SH-SY5Y (cell line): ENCODE measurements around the gene EGFR.

ENCODE experiments used
- GATA2 ChIP-seq: IDR thresholded peaks from 2 replicates; pipeline ENCODE4 v1.6.1; 2011; ENCODE audit warnings: mild to moderate bottlenecking, low read depth, low read length
- GATA3 ChIP-seq: IDR thresholded peaks from 2 replicates; pipeline ENCODE4 v1.6.1; 2011; ENCODE audit warnings: low read depth, mild to moderate bottlenecking, low read length, moderate library complexity

EGFR gene

DNA sequence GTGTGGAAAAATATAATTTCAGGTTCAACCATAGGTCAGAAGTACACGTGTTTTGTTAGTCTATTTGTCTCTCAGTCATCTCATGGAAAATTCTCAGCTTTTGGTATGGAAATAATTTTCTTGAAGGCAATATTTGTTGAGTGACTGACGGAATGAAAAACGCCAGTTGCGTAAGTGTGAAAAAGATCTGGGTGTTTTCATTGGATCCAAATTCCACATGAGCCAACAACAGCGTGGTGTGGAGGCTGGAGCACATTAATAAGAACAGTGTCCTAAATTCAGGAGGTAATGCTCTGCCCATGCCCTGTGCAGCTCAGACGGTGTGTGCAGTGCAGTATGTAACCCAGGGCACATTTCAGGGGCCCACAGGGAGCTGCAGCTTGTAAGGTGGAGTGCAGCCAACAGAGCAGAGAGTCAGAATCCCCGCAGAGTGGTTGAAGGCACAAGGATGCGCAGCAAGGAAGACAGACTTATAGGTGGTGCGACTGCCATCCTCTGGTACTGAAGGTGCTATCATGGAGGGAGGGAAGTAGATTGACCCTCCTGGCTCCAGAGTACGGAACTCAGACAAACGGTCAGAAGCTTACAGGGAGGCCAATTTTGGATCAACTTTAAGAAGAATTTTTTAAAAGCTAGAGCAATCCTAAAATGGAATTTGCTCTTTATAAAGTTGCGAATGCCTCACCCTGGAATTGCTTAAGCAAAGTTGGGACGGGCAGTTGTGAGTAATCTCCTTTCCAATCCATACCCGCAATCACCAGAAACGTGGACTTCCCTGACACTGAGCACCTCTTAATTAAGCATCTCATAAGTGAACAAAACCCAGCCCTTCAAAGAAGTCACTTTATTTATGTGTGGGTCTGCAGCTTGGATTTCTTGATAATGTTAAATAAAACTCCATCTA, 38.0 kb downstream of the EGFR start:
- no peak for TF ChIP-seq GATA3
- no peak for TF ChIP-seq GATA2

DNA sequence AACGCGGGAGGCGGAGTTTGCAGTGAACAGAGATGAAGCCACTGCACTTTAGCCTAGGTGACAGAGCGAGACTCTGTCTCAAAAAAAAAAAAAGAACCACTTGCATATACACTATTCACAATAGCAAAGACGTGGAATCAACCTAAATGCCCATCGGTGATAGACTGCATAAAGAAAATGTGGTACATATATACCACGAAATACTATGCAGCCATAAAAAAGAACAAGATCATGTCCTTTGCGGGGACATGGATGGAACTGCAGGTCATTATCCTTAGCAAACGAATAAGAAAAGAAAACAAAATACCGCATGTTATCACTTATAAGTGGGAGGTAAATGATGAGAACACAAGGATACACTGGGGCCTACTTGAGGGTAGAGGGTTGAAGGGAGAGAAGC, 39.5 kb downstream of the EGFR start:
- TF ChIP-seq GATA3 (no peak), GATA2 (no peak)

DNA sequence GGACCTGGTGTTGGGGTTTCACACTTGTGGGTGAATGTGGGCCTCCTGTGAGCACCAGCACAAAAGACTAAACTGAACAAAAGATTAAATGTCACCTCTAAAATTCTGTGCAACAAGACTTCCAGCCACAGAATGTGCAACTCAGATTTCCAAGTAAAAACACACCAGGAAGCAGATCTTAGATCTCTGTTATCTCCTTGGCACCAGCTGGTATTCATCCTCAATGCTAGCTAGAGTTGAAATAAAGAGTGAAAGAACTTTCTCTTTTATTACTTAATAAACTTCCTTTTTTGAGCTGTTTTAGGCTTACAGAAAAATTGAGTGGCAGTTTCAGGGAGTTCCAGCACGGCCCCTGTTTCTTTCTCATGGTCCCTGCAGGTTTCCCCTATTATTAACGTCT, 40.2 kb downstream of the EGFR start:
- TF ChIP-seq GATA3, result no peak
- no peak for TF ChIP-seq GATA2

GRCh38 chr7:55060085-55060484, 41.3 kb downstream of the EGFR start:
- no peak for TF ChIP-seq GATA2
- no peak for TF ChIP-seq GATA3

- TF ChIP-seq GATA3, result no peak
- TF ChIP-seq GATA2, result no peak
Measured at GRCh38 chr7:55060636-55061022, 41.8 kb downstream of the EGFR start.

DNA sequence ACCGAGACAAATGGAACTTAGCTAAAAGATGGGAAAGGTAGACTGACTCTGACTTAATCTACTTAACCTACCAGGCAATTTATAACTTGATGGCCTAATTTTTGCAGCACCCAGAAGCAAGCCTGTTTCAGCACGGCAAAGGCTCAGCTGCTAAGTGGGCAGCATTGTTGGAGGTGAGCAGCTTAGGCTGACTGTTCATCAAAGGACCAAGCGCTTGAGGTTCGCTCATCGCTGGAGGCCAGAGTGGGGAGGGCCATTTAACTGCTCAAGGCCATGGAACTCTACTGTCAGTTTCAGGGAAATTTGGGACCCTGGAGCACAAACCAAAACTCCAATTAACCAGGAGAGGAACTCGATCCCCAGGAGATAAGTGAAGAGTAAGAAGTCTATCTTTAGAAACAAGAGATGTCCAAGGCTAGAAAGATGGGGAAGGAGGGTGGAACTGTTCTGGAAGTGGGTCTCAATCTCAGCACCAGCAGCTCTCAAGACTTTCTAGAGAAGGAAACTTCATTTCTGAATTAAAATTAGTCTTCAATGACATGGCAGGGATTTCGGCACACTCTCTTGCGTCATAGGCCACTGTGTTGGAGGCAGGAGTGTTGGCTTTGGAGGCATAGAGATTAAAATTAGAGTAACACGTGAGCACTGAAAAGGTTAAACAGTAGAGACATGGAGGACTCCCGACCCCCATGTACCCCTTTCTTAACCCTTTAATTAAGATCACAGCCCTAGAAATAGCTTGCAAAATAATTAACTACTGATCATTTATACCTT, 43.1 kb downstream of the EGFR start:
- TF ChIP-seq GATA3, result no peak

- TF ChIP-seq GATA2 (no peak), GATA3 (no peak)
Measured at GRCh38 chr7:55063061-55063460, 44.2 kb downstream of the EGFR start.

DNA sequence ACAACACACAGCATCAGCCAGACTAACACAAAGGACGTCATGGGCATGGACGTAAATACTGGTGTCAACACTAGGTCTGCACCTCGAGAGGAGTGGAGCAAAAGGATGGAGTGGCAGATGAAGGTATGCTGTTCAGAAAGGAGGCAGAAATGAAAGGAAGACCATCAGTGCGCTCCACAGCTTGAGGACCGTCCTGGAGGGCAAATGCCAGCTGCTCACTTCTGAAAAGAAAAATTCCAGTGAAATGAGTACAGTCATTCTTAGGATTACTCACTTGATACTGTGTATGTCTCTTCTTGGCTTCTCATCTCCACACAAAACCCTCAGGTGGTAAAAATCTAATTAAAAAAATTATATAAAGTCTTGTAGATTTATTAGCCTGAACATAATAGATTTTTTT, 44.8 kb downstream of the EGFR start:
- TF ChIP-seq GATA3 (no peak), GATA2 (no peak)

DNA sequence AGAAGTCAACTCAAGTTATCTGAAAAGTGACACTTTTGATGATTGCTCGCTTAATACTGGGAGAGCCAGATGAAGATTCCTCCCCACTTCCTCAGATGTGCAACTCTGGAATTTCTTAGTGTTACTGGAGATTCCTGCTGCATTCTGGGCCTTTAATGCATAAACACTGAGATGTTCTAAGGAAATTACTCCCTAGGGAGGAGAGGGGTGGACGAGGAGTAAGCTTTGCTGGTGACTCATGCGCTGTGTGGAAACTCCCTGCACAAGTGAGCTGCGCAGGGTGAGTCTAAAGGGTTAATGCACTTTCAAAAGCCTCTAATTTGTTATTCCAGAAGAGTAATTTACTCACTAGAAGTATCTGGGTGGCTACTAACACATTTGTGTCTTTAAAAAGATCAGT, 46.3 kb downstream of the EGFR start:
- no peak for TF ChIP-seq GATA3
- TF ChIP-seq GATA2, result no peak

GRCh38 chr7:55065511-55066229, 46.9 kb downstream of the EGFR start:
- TF ChIP-seq GATA2 (no peak), GATA3 (no peak)

- no peak for TF ChIP-seq GATA3
- TF ChIP-seq GATA2, result no peak
Measured at GRCh38 chr7:55066524-55066923, 47.7 kb downstream of the EGFR start.

GRCh38 chr7:55066938-55067337, 48.1 kb downstream of the EGFR start:
- TF ChIP-seq GATA3, result no peak

DNA sequence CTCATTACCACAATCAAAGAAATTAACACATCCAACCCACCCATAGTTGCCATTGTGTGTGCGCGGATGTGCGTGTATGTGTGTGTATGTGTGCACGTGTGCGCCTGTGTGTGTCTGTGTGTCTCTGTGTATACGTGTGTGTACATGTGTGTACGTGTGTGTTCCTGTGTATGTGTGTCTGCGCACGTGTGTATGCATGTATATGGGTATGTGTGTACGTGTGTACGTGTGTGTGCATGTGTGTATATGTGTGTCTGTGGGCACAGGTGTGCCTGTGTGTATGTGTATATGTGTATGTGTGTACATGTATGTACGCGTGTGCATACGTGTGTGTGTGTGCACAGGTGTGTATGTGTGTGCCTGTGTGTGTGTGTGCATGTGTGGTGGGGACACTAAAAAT, 48.9 kb downstream of the EGFR start:
- no peak for TF ChIP-seq GATA2
- TF ChIP-seq GATA3, result no peak

DNA sequence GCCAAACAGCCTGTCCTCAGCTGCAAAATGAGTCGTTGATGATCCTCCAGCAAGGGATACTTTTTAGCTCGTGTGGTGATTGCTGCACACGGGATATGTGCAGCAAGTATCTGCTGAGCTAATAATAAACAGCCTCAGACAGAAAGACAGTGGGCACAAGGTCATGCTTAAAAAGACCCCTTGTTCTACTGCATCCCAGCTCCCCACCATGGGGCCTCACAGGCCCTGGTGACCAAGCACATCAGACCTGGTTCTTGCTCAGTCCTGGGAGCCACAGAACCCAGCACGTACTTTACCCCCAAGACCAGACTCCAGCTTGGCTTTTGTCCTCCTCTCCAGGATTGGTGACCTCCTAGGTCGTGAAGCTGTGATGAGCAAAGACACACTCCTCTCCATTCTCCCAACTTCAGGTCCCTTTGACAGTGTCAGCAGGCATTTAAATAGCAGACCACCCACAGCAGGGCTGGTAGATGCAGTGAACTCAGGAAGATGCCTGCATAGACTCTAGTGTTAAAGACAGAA, 50.5 kb downstream of the EGFR start:
- TF ChIP-seq GATA3 (no peak), GATA2 (no peak)
